G401.6 (cell line): ENCODE data around the gene HOXB3.
"Not testable (repeated sequence)": the region's sequence is repeated elsewhere in the genome, so short reads cannot be mapped to it uniquely, and the experiment has no call there.

ENCODE experiments used
- FAIRE-seq: peaks from 2 replicates; lab custom pipeline; 2012; peaks lifted over from hg19 to GRCh38; lab: Jason Lieb, UNC

Gene HOXB3

DNA sequence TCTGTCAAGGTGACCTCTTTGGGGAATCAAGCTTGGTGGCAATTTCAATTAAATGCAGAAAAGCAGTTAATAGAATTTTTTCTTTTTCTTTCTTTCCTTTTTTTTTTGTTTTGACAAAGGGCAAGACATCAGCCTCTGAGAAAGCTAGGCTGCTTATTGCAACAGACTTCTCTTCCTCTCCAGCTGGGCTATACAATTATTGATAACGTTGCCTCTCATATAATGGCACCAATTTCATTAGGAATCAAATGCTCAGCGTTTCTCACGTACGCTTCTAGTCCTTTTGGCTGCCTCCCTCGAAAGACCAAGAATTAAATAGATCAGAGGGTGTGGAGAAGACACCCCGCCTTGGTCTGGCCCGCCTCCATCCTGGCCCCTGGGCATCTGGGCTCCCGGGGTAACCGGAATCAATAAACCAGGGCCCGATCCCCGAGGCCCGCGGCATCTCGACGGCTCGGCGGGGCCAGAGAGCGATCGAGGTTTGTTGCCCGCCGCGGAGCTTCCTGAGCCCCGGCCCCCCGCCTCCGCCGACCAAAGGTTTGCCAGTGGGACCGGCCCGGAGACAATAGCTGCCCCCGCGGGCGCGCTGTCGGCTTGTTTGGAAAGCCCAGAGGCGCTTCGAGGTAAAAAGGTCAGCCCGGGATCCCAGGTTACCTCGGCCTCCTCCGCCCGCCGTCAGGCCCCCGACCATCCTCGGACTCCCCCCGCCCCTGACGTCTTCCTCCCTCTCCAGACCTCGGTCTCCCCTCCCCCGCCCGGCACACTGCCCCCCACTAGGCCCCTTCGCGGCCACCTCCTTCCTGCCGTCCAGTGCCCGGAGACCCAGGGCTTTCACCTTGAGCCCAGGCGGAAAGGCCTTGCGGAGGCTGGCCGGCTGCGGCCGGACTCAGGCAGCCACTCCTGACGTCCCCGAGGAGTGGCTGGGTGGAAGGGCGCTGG lies 63.2 kb downstream of the HOXB3 start:
- FAIRE-seq: no peak

DNA sequence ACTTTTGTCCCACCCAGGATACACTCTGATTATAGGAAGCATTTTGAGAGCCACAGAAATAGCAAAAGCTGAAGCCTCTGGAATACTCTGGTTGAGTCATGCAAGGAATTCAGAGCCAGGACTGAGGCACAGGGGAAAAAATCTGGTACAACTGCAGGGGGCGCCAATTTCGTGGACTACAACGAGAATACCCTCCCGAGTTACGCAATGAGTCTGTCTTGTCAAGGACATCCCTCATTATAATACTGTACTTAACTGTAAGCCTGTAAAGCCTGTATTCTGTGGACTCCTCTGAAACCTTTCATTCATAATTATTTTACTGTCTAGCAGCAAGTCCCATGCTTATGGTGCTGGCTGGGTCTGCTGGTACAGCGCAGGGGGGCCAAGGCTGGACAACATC lies 67.0 kb downstream of the HOXB3 start:
- no peak for FAIRE-seq

DNA sequence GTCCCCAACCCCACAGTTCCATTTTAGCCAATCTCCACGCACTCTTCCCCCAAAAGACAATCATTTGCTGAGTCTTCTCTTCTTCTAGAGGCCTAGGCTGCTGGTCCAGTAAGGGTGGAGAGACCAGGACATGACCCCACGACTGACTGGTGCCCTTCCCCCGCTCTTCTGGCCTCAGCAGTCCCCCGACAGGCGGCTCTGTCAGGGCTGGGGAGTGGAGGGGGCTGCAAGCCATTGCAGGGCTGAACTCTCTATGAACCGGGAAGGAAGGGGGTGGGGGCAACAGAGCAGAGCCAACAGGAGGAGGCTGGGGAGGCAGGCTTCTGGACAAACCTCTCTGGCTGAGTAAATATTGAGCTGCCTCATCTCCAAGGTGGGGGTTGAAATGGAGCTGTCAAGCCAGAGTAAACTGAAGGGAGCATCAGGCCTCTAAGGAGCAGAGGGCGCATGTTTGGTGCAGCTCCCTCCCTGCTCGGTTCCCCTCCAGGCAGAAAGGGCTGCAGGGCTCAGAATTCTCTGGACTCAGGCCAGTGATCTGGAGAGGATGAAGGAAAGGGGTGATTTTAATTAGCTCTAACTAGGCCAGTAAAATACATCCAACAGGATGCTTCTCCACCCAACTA lies 67.9 kb downstream of the HOXB3 start:
- no peak for FAIRE-seq

DNA sequence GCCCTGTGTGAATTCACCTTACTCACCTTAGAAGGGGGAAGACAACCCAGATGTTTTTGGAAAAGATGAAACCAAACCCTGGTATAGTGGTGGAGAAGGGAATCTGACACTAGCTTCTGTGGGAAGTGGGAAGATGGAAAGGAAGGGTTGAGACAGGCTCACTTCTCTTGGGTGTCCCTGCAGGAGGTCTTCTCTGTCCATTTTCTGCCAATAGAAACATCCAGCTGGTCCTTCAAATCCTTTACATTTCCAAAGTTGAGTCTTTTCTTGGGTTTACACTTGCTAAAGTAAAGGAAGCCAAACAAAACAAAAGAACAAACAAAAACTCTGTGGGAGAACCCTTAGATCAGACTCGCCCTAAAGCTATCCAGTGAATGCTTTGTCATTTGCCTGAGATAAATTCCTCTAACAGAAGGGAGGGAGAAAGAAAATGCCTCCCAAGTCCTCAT lies 69.4 kb downstream of the HOXB3 start:
- no peak for FAIRE-seq

- no peak for FAIRE-seq
Observed at GRCh38 chr17:48519427-48519826, 70.6 kb downstream of the HOXB3 start.

DNA sequence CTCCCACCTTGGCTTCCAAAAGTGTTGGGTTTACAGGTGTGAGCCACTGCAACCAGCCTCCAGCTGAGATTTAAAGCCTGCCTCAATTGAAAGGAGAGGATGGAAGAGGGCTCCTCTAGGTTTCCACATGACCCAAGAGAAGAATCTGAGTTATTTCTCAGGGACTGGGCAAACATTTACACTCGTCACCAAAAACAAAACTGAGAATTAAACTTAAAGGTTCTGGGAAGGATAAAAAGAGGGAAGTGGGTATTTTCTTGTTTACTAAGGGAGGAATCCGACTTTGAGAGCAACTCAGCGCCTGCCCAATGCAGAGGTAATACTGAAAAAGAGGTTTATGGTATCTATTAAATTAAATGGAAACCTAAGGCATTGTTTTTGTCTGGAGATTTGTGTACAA lies 72.6 kb downstream of the HOXB3 start:
- no peak for FAIRE-seq

- no peak for FAIRE-seq
Observed at GRCh38 chr17:48515925-48516900, 73.8 kb downstream of the HOXB3 start.

DNA sequence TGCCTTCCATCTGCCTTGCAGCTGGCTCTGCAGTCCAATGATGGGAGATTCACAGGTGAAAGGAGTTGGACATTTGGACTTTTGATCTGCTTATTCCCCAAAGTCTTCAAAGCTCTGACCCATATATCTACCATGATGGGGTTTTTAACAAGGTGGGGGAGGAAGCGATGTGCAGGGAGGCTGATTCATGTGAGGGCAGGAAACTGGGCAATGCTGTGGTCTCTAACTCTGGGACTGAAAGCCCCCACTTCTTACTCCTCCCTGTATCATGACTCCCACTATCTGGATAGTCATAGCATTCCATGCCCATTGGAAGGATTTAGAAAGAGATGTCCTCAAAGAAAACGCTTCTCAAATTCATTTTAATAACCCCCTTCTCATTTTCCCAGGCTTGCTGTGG lies 75.6 kb downstream of the HOXB3 start:
- no peak for FAIRE-seq

DNA sequence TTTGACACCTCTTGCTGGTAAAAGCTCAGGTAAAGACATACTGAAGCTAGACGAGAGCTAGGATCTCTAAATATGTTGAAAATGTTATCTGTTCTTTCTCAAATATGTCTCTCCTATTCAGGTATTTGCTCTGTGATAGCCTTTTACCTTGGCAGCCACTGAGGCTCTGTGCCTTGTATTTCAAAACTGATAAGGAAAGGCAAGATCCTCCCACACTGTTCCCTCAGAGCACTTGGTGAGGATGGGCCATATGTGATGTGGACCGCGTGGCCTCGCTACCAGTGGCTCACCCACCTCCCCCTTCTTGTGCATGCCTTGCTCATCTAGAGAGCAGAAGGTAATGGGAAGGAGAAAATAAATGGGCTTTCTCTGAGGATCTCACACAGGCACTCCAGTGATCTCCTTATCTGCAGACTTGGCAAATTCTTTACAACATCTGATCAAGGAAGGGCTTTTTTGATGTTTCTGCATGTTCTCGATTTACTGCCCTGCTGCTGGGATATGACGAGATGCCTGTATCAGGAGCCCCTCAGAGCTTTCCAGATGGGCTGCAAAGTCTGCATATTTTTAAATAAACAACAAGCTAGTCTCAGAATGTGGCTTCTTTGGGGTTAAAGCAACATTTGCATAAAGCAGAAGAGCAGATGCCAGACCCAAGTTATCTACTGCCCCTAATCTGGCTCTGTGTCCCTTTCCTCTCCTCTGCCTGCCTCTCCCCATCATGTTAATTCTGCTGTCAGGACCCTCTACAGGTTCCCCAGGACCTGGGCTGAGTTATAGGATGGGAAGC lies 76.2 kb downstream of the HOXB3 start:
- no peak for FAIRE-seq

DNA sequence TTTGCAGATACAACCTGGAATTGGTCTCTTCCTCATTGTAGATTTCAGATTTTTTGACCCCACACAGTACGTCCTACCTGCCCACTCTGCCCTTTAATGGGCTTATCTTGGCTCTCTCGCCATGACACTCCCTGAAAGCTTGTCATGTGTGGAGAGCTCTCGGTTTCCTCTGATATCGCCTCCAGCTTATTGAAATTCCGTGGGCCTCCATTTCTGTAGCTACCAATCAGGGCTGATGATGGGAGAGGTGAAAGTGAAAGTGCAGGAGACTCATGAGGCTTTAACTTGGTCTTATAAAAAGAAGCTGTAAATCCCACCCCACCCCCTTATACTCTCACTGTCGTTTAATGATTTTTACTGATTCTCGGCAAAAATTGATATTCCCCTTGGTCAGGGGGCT lies 76.9 kb downstream of the HOXB3 start:
- FAIRE-seq: no peak

DNA sequence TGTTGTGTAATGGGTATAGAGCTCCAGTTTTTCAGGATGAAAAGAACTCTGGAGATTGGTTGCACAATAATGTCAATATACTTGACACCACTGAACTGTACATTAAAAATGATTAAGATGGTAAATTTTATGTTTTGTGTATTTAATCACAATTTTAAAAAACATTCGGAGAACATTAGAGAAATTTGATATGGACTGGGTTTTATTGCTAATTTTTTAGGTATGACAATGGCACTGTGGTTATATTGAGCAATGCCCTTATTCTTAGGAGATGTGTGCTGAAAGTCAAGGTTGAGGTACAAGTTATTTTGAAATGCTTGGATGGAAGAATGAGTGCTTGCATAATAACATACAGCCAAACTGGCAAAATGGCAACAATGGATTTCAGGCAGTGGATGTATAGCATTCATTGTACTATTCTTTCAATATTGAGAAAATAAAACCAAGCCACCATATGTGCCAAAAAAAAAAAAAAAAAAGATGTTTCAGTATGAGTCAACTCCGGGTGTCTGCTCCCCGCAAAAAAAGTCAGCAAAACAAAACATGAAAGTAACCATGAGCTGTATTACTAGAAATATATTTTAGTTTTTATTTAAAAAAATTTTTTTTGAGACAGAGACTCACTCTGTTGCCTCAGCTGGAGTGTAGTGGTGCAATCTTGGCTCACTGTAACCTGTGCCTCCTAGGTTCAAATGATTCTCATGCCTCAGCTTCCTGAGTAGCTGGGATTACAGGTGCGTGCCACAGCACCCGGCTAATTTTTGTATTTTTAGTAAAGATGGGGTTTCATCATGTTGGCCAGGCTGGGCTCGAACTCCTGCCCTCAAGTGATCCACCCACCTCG lies 79.1 kb downstream of the HOXB3 start:
- FAIRE-seq: no peak

- FAIRE-seq: no peak
Observed at GRCh38 chr17:48510381-48510760, 79.7 kb downstream of the HOXB3 start.

DNA sequence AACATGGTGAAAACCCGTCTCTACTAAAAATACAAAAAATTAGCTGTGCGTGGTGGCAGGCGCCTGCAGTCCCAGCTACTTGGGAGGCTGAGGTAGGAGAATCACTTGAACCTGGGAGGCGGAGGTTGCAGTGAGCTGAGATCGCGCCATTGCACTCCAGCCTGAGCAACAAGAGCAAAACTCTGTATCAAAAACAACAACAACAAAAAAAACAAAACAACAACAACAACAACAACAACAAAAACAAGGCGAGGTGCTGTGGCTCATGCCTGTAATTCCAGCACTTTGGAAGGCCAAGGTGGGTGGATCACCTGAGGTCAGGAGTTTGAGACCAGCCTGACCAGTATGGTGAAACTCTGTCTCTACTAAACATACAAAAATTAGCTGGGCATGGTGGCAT lies 80.3 kb downstream of the HOXB3 start:
- not testable (repeated sequence) for FAIRE-seq

DNA sequence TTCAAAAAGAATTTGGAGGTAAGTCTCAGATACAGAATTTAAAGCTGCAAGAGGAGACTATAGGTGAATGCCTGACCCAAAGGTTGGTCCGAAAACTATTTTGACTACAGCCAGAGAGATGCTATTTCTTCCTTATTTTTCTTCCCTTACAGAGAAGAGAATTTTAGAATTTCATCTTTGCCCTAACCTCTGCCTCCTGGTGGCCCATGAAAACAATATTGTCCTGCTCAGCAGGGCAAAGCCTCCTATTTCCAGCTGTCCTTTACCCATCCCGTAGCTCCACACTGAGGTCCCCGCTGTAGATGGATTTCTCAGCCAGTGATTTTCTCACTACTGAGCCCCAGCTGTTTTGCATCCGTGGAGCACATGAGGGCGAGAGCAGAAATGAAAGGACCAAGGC lies 83.8 kb downstream of the HOXB3 start:
- FAIRE-seq: no peak

GRCh38 chr17:48505788-48506187 lies 84.3 kb downstream of the HOXB3 start:
- FAIRE-seq: no peak

DNA sequence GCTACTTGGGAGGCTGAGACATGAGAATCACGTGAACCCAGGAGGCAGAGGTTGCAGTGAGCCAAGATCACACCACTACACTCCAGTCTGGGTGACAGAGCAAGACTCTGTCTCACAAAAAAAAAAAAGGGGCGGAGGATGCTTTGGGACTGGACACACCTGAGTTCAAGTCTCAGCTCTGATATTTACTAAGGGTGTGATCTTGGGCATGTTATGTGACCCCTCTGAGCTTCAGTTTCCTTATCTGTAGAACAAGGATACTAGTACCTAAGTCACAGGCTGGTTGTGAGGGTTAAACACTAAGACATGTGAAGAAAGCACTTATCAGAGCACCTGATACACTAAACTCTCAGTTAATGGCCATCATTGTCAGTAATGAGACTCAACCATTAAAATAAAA lies 85.1 kb downstream of the HOXB3 start:
- FAIRE-seq: no peak

DNA sequence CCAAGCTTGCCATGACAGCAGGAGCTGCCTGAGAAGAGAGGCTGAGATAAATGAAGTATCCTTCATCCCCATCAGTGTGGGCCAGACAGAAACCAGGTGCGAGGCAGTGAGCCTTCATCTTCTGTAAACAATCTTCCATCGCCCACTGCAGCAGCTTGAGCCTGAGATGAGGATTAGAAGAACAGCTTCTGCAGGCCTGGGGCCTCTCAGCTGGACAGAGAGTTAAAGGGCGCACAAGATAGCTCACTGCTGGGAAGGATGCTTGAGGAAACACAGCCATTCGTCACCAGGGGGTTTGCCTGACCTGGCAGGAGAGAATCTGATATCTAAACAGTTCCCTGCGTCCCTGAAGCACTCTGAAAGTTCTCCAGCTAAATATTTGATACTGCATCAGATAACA lies 86.3 kb downstream of the HOXB3 start:
- FAIRE-seq: no peak

GRCh38 chr17:48502901-48503300 lies 87.1 kb downstream of the HOXB3 start:
- no peak for FAIRE-seq

DNA sequence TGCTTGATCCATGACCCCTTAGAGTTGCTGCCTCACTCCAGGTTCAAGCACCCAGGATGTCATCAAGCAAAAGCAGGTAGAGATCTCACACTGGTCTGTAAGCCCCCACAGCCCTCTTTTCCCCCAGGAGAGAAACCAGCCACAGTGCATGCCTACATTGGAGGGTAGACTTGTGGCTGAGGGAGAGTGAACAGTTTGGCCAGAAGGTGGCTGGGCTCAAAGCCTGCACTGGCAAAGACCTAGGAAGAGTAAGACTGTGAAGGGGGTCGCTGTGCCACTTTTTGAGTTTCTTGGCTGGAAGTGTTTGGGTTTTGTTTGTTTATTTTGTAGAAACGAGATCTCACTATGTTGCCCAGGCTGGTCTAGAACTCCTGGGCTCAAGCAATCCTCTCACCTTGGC lies 87.7 kb downstream of the HOXB3 start:
- no peak for FAIRE-seq
